HCT116 (cell line): Measurements from ENCODE around the gene PREPL. TPM values are rescaled to one million over a fixed set of nuclear protein-coding genes. Genes with fewer than 3 reads are reported as not detected.
"Not testable (repeated sequence)": the region's sequence is repeated elsewhere in the genome, so short reads cannot be mapped to it uniquely, and the experiment has no call there.

ENCODE experiments used
- ATAC-seq: fragments of 200-7000 bp; cut with Tn5 transposase; 2 replicates; pipeline ENCODE4 v1.9.1; 2020; ENCODE audit warnings: mild to moderate bottlenecking, moderate library complexity
- BruUV-seq: library from RNA; stranded (reverse); fragments of 400-500 nt; replicated peaks from 2 replicates; lab custom pipeline; 2021; lab: Mats Ljungman, UMichigan
- CTCF ChIA-PET: fragments of 300-600 bp; sonication (Branson Sonifier 250); formaldehyde crosslinking; loops from one replicate; lab custom pipeline; 2021; ENCODE audit warnings: antibody characterized with exemption; lab: Charles Lee
- POLR2A ChIA-PET: fragments of 300-600, 350-600 bp; sonication (Branson Sonifier 250); formaldehyde crosslinking; loops from one replicate; lab custom pipeline; 2021; ENCODE audit warnings: antibody characterized with exemption; lab: Charles Lee
- RAD21 ChIA-PET, 2 experiments: fragments of 300-600 bp; sonication (Branson Sonifier 250); formaldehyde crosslinking; loops; one replicate each; lab custom pipeline; 2023; ENCODE audit warnings: low total read pairs in 2 of 2; ENCODE audit not compliant: uncharacterized antibody in 2 of 2, unreplicated experiment in 2 of 2, low non-redundant PET in 1 of 2; lab: Charles Lee
- DNase-seq: peaks from one replicate; pipeline ENCODE4 v3.0.0-alpha.2; 2010; ENCODE audit warnings: low read depth, low spot score
- H2AFZ ChIP-seq: fragments of 200-600 bp; shearing (Covaris generic), sonication (generic); 2 replicates; pipeline ENCODE4 v1.6.1; 2017; ENCODE audit warnings: low read depth, mixed run types, mixed read lengths, antibody characterized with exemption, low read length; ENCODE audit not compliant: poor library complexity, severe bottlenecking
- H3K27ac ChIP-seq: 2 replicates; pipeline ENCODE4 v1.5.1; 2012; ENCODE audit warnings: low read depth, low read length
- H3K27me3 ChIP-seq: fragments of 200-600 bp; sonication (generic); 2 replicates; pipeline ENCODE4 v1.6.1; 2016; ENCODE audit warnings: mixed run types, low read length, mixed read lengths; ENCODE audit not compliant: insufficient read depth
- H3K36me3 ChIP-seq, 2 experiments: fragments of 200-500 bp in 1 of 2; fragments of 200-600 bp in 1 of 2; sonication (Bioruptor generic) in 1 of 2; sonication (generic) in 1 of 2; 2 replicates each; pipeline versions ENCODE4 v1.5.1 to v1.6.1; 2014 to 2016; ENCODE audit warnings: low read length in 2 of 2, inconsistent platforms in 1 of 2, mixed read lengths in 1 of 2, mixed run types in 1 of 2; ENCODE audit not compliant: insufficient read depth in 2 of 2, control insufficient read depth in 1 of 2
- H3K4me1 ChIP-seq, 2 experiments: fragments of 200-600 bp in 1 of 2; sonication (generic) in 1 of 2; 2 replicates each; pipeline versions ENCODE4 v1.5.1 to v1.6.1; 2012 to 2017; ENCODE audit warnings: low read length in 2 of 2, inconsistent platforms in 1 of 2, mild to moderate bottlenecking in 1 of 2, mixed read lengths in 1 of 2, mixed run types in 1 of 2, moderate library complexity in 1 of 2; ENCODE audit not compliant: insufficient read depth in 2 of 2, control insufficient read depth in 1 of 2
- H3K4me2 ChIP-seq: fragments of 200-600 bp; sonication (generic); 2 replicates; pipeline ENCODE4 v1.6.1; 2017; ENCODE audit warnings: mixed run types, low read length, mixed read lengths
- H3K4me3 ChIP-seq, 2 experiments: fragments of 200-600 bp in 1 of 2; sonication (generic) in 1 of 2; replicated peaks in 1 of 2; 2 replicates each; pipeline ENCODE4 v1.5.1; 2011 to 2016; ENCODE audit warnings: low read length in 2 of 2, control low read depth in 1 of 2, low read depth in 1 of 2, mild to moderate bottlenecking in 1 of 2, mixed read lengths in 1 of 2, mixed run types in 1 of 2
- H3K79me2 ChIP-seq: fragments of 200-600 bp; sonication (generic); 2 replicates; pipeline ENCODE4 v1.6.1; 2017; ENCODE audit warnings: mild to moderate bottlenecking, mixed run types, low read length, moderate library complexity, mixed read lengths; ENCODE audit not compliant: insufficient read depth
- H3K9ac ChIP-seq: fragments of 200-600 bp; sonication (generic); 2 replicates; pipeline ENCODE4 v1.6.1; 2016; ENCODE audit warnings: low read length, mixed read lengths
- H3K9me2 ChIP-seq: fragments of 200-600 bp; sonication (generic), shearing (Covaris generic); 2 replicates; pipeline ENCODE4 v1.6.1; 2017; ENCODE audit warnings: mixed run types, mild to moderate bottlenecking, moderate library complexity; ENCODE audit not compliant: insufficient read depth
- H3K9me3 ChIP-seq, 2 experiments: fragments of 200-500 bp in 1 of 2; fragments of 200-600 bp in 1 of 2; sonication (Bioruptor generic) in 1 of 2; sonication (generic) in 1 of 2; 2 replicates each; pipeline ENCODE4 v1.6.1; 2014 to 2017; ENCODE audit warnings: low read length in 2 of 2, mixed read lengths in 2 of 2, inconsistent platforms in 1 of 2, low read depth in 1 of 2, mild to moderate bottlenecking in 1 of 2, mixed run types in 1 of 2, moderate library complexity in 1 of 2; ENCODE audit not compliant: control insufficient read depth in 1 of 2, insufficient read depth in 1 of 2
- H4K20me1 ChIP-seq: fragments of 200-600 bp; sonication (generic), shearing (Covaris generic); 2 replicates; pipeline ENCODE4 v1.6.1; 2017; ENCODE audit warnings: mixed run types, mild to moderate bottlenecking, moderate library complexity; ENCODE audit not compliant: insufficient read depth
- CBX3 ChIP-seq: IDR thresholded peaks from 2 replicates; pipeline ENCODE4 v1.6.1; 2012; ENCODE audit warnings: low read depth
- ELF1 ChIP-seq: IDR thresholded peaks from 2 replicates; pipeline ENCODE4 v1.6.1; 2012; ENCODE audit warnings: low read depth, borderline replicate concordance
- EZH2 ChIP-seq: fragments of 200-600 bp; sonication (generic); IDR thresholded peaks from 2 replicates; pipeline ENCODE4 v1.6.1; 2017; ENCODE audit warnings: antibody characterized with exemption, mixed run types
- EZH2phosphoT487 ChIP-seq: fragments of 200-600 bp; IDR thresholded peaks from 2 replicates; pipeline ENCODE4 v1.6.1; 2018; ENCODE audit warnings: antibody characterized with exemption, borderline replicate concordance
- FOSL1 ChIP-seq: IDR thresholded peaks from 2 replicates; pipeline ENCODE4 v1.6.1; 2012; ENCODE audit warnings: low read depth
- JUND ChIP-seq: IDR thresholded peaks from 2 replicates; pipeline ENCODE4 v1.6.1; 2012
- POLR2A ChIP-seq: IDR thresholded peaks from 2 replicates; pipeline ENCODE4 v1.7.0; 2011; ENCODE audit warnings: borderline replicate concordance; ENCODE audit not compliant: insufficient read depth, insufficient read length; ENCODE audit errors: extremely low read depth
- POLR2AphosphoS5 ChIP-seq: IDR thresholded peaks from 2 replicates; pipeline ENCODE4 v1.6.1; 2011; ENCODE audit warnings: mild to moderate bottlenecking, low read depth, low read length, moderate library complexity
- SP1 ChIP-seq: IDR thresholded peaks from 2 replicates; pipeline ENCODE4 v1.6.1; 2012; ENCODE audit warnings: low read depth
- TCF7L2 ChIP-seq: IDR thresholded peaks from 2 replicates; pipeline ENCODE4 v1.7.0; 2011; ENCODE audit warnings: borderline replicate concordance, inconsistent platforms; ENCODE audit not compliant: insufficient read depth, insufficient read length; ENCODE audit errors: extremely low read depth
- ZBTB33 ChIP-seq: IDR thresholded peaks from 2 replicates; pipeline ENCODE4 v1.6.1; 2011; ENCODE audit warnings: mild to moderate bottlenecking, low read length, moderate library complexity; ENCODE audit not compliant: insufficient replicate concordance; ENCODE audit errors: extremely low read depth
- ZFX ChIP-seq: fragments of 450-650 bp; IDR thresholded peaks from 2 replicates; pipeline ENCODE4 v1.6.1; 2017
- ZNF274 ChIP-seq: fragments of 200-500 bp; sonication (Bioruptor generic); IDR thresholded peaks from 2 replicates; pipeline ENCODE4 v1.6.1; 2014; ENCODE audit warnings: mild to moderate bottlenecking, low read depth, low read length, inconsistent platforms
- intact Hi-C: fragments of 100-400 bp; cut with micrococcal nuclease; formaldehyde crosslinking; loops from 2 replicates; pipeline ENCODE4 v1.10.0; 2022
- total RNA-seq: library from RNA; stranded (reverse); gene quantifications from one replicate; pipeline ENCODE4 v1.2.1, GENCODE V29; 2021; ENCODE audit not compliant: unreplicated experiment
- TF ChIP-seq, protein P1 (sequence below): IDR thresholded peaks from 2 replicates; pipeline ENCODE4 v1.6.1; 2012
- TF ChIP-seq, protein P2 (sequence below), 3 experiments: fragments of 200-600 bp in 1 of 3; sonication (generic) in 1 of 3; IDR thresholded peaks in 2 of 3; conservative IDR thresholded peaks in 1 of 3; 2 replicates each; pipeline ENCODE4 v1.5.1; 2012 to 2017; ENCODE audit warnings: low read depth in 2 of 3, low read length in 2 of 3, antibody characterized with exemption in 1 of 3, borderline replicate concordance in 1 of 3, control low read depth in 1 of 3, mild to moderate bottlenecking in 1 of 3, mixed read lengths in 1 of 3, mixed run types in 1 of 3, moderate library complexity in 1 of 3; ENCODE audit not compliant: insufficient read depth in 1 of 3

PREPL gene
- total RNA-seq, 1 experiment from 2014 or later: 31.1 TPM

GRCh38 chr2:44388877-44389276, 27.6 kb upstream of the PREPL start:
- Histone ChIP-seq H3K27me3 (no peaks in the 10 kb centered on the region), H3K79me2 (no peaks in the 10 kb centered on the region), H3K4me1 (no peaks in the 10 kb centered on the region), H3K9me3 (no peaks in the 10 kb centered on the region; a peak in 1 of 4 replicates), H3K4me2 (no peak overlapping the region), H2AFZ (no peak overlapping the region), H3K36me3 (no peaks in the 10 kb centered on the region), H3K9me2 (no peaks in the 10 kb centered on the region), H4K20me1 (no peaks in the 10 kb centered on the region), H3K27ac (no peak overlapping the region), H3K9ac (no peak overlapping the region), H3K4me3 (no peak overlapping the region)
- ChIA-PET CTCF (no interaction called here), POLR2A (no interaction called here), RAD21 (no interaction called here)
- DNase-seq (no peak), ATAC-seq (no peak)
- TF ChIP-seq POLR2A (no peak), JUND (no peak), TCF7L2 (no peak), ZBTB33 (no peak), FOSL1 (no peak), ZFX (no peak), EZH2phosphoT487 (no peak), ZNF274 (no peak), SP1 (no peak), CBX3 (no peak), ELF1 (no peak), POLR2AphosphoS5 (no peak), EZH2 (no peak)
- TF ChIP-seq, protein P1, sequence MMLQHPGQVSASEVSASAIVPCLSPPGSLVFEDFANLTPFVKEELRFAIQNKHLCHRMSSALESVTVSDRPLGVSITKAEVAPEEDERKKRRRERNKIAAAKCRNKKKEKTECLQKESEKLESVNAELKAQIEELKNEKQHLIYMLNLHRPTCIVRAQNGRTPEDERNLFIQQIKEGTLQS: no peak
- TF ChIP-seq, protein P2, sequence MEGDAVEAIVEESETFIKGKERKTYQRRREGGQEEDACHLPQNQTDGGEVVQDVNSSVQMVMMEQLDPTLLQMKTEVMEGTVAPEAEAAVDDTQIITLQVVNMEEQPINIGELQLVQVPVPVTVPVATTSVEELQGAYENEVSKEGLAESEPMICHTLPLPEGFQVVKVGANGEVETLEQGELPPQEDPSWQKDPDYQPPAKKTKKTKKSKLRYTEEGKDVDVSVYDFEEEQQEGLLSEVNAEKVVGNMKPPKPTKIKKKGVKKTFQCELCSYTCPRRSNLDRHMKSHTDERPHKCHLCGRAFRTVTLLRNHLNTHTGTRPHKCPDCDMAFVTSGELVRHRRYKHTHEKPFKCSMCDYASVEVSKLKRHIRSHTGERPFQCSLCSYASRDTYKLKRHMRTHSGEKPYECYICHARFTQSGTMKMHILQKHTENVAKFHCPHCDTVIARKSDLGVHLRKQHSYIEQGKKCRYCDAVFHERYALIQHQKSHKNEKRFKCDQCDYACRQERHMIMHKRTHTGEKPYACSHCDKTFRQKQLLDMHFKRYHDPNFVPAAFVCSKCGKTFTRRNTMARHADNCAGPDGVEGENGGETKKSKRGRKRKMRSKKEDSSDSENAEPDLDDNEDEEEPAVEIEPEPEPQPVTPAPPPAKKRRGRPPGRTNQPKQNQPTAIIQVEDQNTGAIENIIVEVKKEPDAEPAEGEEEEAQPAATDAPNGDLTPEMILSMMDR (IDR thresholded peaks at IDR 0.05 in 2 of 3, conservative IDR thresholded peaks at IDR 0.05 in 1 of 3; ENCODE audit: borderline replicate concordance in 1 of 3, insufficient read depth in 1 of 3, low read depth in 2 of 3, low read length in 2 of 3): no peak
- no TSS peak for BruUV-seq
- intact Hi-C loops: no loop called here

DNA sequence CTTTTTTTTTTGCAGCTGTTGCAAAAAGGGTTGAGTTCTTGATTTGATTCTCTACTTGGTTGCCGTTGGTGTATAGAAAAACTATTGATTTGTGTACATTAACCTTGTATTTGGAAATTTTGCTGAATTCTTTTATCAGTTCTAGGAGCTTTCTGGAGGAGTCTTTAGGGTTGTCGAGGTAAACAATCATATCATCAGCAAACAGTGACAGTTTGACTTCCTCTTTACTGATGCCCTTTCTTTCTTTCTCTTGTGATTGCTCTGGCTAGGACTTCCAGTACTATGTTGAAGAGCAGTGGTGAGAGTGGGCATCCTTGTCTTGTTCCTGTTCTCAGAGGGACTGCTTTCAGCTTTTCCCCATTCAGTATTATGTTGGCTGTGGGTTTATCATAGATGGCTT, 23.9 kb upstream of the PREPL start:
- H3K4me1 ChIP-seq, H3K9me3 ChIP-seq, H3K9ac ChIP-seq, H3K9me2 ChIP-seq, H3K4me3 ChIP-seq, CTCF ChIA-PET, H3K36me3 ChIP-seq, H3K4me2 ChIP-seq, intact Hi-C loops, H3K27me3 ChIP-seq, DNase-seq, H3K27ac ChIP-seq, H3K79me2 ChIP-seq, H2AFZ ChIP-seq, ATAC-seq, POLR2A ChIA-PET, H4K20me1 ChIP-seq, BruUV-seq, RAD21 ChIA-PET: not testable (repeated sequence)
